HEK293 (cell line): Measurements from ENCODE around the gene TEC.
A peak's percentile ranks its signal among the peaks of the same experiment; 100 is the strongest.

Source experiments
- BCL6B ChIP-seq: fragments of 450-650 bp; formaldehyde crosslinking; IDR thresholded peaks from 2 replicates; pipeline ENCODE4 v1.5.1; 2017; ENCODE audit warnings: missing biosample characterization, missing genetic modification characterization
- EGR2 ChIP-seq: fragments of 450-650 bp; formaldehyde crosslinking; IDR thresholded peaks from 2 replicates; pipeline ENCODE4 v1.5.1; 2016; ENCODE audit warnings: low read depth, missing biosample characterization, missing genetic modification characterization
- ELK4 ChIP-seq: IDR thresholded peaks from 2 replicates; pipeline ENCODE4 v1.6.1; 2011; ENCODE audit warnings: mild to moderate bottlenecking, low read depth, low read length, borderline replicate concordance
- MEIS1 ChIP-seq: sonication (generic); formaldehyde crosslinking; IDR thresholded peaks from 2 replicates; pipeline ENCODE4 v1.8.1; 2022; ENCODE audit warnings: missing genetic modification reagents, mild to moderate bottlenecking, borderline replicate concordance
- SP3 ChIP-seq: fragments of 450-650 bp; formaldehyde crosslinking; IDR thresholded peaks from 2 replicates; pipeline ENCODE4 v1.5.1; 2016; ENCODE audit warnings: missing biosample characterization, missing genetic modification characterization
- ZBTB11 ChIP-seq: fragments of 450-650 bp; formaldehyde crosslinking; conservative IDR thresholded peaks from 2 replicates; pipeline ENCODE4 v1.5.1; 2016; ENCODE audit warnings: low read depth, missing biosample characterization, missing genetic modification characterization
- ZBTB20 ChIP-seq: fragments of 450-650 bp; formaldehyde crosslinking; IDR thresholded peaks from 2 replicates; pipeline ENCODE4 v1.5.1; 2016; ENCODE audit warnings: missing biosample characterization, missing genetic modification characterization
- ZBTB21 ChIP-seq: fragments of 450-650 bp; formaldehyde crosslinking; IDR thresholded peaks from 2 replicates; pipeline ENCODE4 v1.5.1; 2017; ENCODE audit warnings: missing biosample characterization, missing genetic modification characterization
- ZFP41 ChIP-seq: fragments of 450-650 bp; formaldehyde crosslinking; IDR thresholded peaks from 2 replicates; pipeline ENCODE4 v1.5.1; 2016; ENCODE audit warnings: missing biosample characterization, missing genetic modification characterization, borderline replicate concordance
- ZNF112 ChIP-seq: fragments of 450-650 bp; formaldehyde crosslinking; IDR thresholded peaks from 2 replicates; pipeline ENCODE4 v1.5.0; 2017; ENCODE audit warnings: missing biosample characterization, missing genetic modification characterization
- ZNF157 ChIP-seq: fragments of 450-650 bp; formaldehyde crosslinking; IDR thresholded peaks from 2 replicates; pipeline ENCODE4 v1.5.1; 2016; ENCODE audit warnings: missing biosample characterization, missing genetic modification characterization
- ZNF174 ChIP-seq: fragments of 450-650 bp; formaldehyde crosslinking; IDR thresholded peaks from 2 replicates; pipeline ENCODE4 v1.5.0; 2017; ENCODE audit warnings: missing biosample characterization, mild to moderate bottlenecking, missing genetic modification characterization
- ZNF211 ChIP-seq: fragments of 450-650 bp; formaldehyde crosslinking; IDR thresholded peaks from 2 replicates; pipeline ENCODE4 v1.5.1; 2016; ENCODE audit warnings: low read depth, missing biosample characterization, missing genetic modification characterization
- ZNF280C ChIP-seq: fragments of 450-650 bp; formaldehyde crosslinking; IDR thresholded peaks from 2 replicates; pipeline ENCODE4 v1.5.1; 2016; ENCODE audit warnings: missing biosample characterization, missing genetic modification characterization
- ZNF280D ChIP-seq: fragments of 450-650 bp; formaldehyde crosslinking; IDR thresholded peaks from 2 replicates; pipeline ENCODE4 v1.5.1; 2016; ENCODE audit warnings: missing biosample characterization, missing genetic modification characterization
- ZNF416 ChIP-seq: fragments of 450-650 bp; formaldehyde crosslinking; IDR thresholded peaks from 2 replicates; pipeline ENCODE4 v1.5.1; 2016; ENCODE audit warnings: missing biosample characterization, missing genetic modification characterization
- ZNF426 ChIP-seq: fragments of 450-650 bp; formaldehyde crosslinking; IDR thresholded peaks from 2 replicates; pipeline ENCODE4 v1.5.1; 2017; ENCODE audit warnings: missing biosample characterization, missing genetic modification characterization, mild to moderate bottlenecking, inconsistent platforms, moderate library complexity
- ZNF473 ChIP-seq: fragments of 450-650 bp; formaldehyde crosslinking; IDR thresholded peaks from 2 replicates; pipeline ENCODE4 v1.5.1; 2017; ENCODE audit warnings: missing biosample characterization, missing genetic modification characterization
- ZNF600 ChIP-seq: fragments of 450-650 bp; formaldehyde crosslinking; IDR thresholded peaks from 2 replicates; pipeline ENCODE4 v1.5.1; 2016; ENCODE audit warnings: missing biosample characterization, missing genetic modification characterization
- ZNF747 ChIP-seq: fragments of 450-650 bp; formaldehyde crosslinking; IDR thresholded peaks from 2 replicates; pipeline ENCODE4 v1.5.1; 2016; ENCODE audit warnings: missing biosample characterization, missing genetic modification characterization
- ZNF76 ChIP-seq: fragments of 450-650 bp; formaldehyde crosslinking; IDR thresholded peaks from 2 replicates; pipeline ENCODE4; 2016; ENCODE audit warnings: low read depth, missing biosample characterization, missing genetic modification characterization, borderline replicate concordance
- ZSCAN5A ChIP-seq: fragments of 450-650 bp; formaldehyde crosslinking; IDR thresholded peaks from 2 replicates; pipeline ENCODE4 v1.5.1; 2016; ENCODE audit warnings: missing biosample characterization, missing genetic modification characterization

Gene TEC

GRCh38 chr4:48268956-48269860 lies at the start of gene TEC (continued):
- TF ChIP-seq ELK4: no peak
- TF ChIP-seq ZNF473 (tag by site-specific recombination): no peak
- no peak for TF ChIP-seq BCL6B (tag by site-specific recombination)
- TF ChIP-seq ZNF600 (tag by site-specific recombination): peak; percentile 86
- no peak for TF ChIP-seq ZFP41 (tag by site-specific recombination)
- TF ChIP-seq ZNF157 (tag by site-specific recombination): no peak
- TF ChIP-seq EGR2 (tag by site-specific recombination): no peak
- TF ChIP-seq MEIS1 (CRISPR knock-in tag): no peak
- TF ChIP-seq ZNF280C (tag by site-specific recombination): no peak
- no peak for TF ChIP-seq ZBTB21
- TF ChIP-seq ZBTB11 (tag by site-specific recombination): peak; percentile 75
- TF ChIP-seq ZBTB20: peak; percentile 46; the same call in 1 of the 2 replicates
- TF ChIP-seq ZNF174 (tag by site-specific recombination): no peak
- no peak for TF ChIP-seq ZNF112
- TF ChIP-seq ZSCAN5A (tag by site-specific recombination): 0 out of 2 replicates have a peak, but pooled peaks have one; percentile 22
- no peak for TF ChIP-seq ZNF426 (tag by site-specific recombination)
- TF ChIP-seq ZNF76 (tag by site-specific recombination): peak; percentile 35; the same call in 1 of the 2 replicates
- TF ChIP-seq ZNF211 (tag by site-specific recombination): no peak
- TF ChIP-seq ZNF416 (tag by site-specific recombination): no peak
- no peak for TF ChIP-seq ZNF747
- peak; percentile 31; the same call in 1 of the 2 replicates for TF ChIP-seq SP3 (tag by site-specific recombination)
- TF ChIP-seq ZNF280D (tag by site-specific recombination): no peak
